Measurements from ENCODE around the gene CYP2F1. TPM values are rescaled to one million over a fixed set of nuclear protein-coding genes. Genes with fewer than 3 reads are reported as not detected.

CYP2F1 gene, protein sequence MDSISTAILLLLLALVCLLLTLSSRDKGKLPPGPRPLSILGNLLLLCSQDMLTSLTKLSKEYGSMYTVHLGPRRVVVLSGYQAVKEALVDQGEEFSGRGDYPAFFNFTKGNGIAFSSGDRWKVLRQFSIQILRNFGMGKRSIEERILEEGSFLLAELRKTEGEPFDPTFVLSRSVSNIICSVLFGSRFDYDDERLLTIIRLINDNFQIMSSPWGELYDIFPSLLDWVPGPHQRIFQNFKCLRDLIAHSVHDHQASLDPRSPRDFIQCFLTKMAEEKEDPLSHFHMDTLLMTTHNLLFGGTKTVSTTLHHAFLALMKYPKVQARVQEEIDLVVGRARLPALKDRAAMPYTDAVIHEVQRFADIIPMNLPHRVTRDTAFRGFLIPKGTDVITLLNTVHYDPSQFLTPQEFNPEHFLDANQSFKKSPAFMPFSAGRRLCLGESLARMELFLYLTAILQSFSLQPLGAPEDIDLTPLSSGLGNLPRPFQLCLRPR
- not detected for polyA plus RNA-seq (2012; ENCODE audit: insufficient read depth, insufficient read length, low read depth)

DNA sequence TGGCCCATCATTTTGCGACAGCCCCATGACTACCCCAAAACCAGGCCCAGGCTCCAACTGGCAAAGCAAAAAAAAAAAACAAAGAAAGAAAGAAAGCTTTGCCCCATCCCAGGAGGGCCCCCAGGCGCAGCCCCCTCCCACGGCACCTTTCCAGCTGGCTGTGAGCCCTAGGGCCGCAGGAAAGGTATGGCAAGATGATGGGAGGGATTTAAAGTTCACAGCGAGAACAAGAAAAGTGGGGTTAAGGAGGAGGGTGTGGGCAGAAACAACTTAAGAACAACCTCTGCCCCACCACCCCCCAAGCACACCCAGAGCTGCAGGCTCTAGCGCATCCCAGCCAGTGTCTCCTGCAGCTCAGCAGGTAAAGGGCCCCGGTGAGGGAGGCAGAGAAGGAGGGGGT, at the start of gene CYP2F1:
CYP2F1 (plus strand) TSS at position 301 of the 400 bp plus-strand sequence. CDS start 1,757 bp downstream, outside the sequence.
- Histone ChIP-seq H3K4me1 (no peaks in the 10 kb centered on the region), H3K36me3 (no peaks in the 10 kb centered on the region), H3K27me3 (no peaks in the 10 kb centered on the region; the same call in 1 of the 2 replicates), H3K9me3 (no peaks in the 10 kb centered on the region), H3K4me3 (ENCODE audit: low read depth, low read length) (no peak within 1 kb of the TSS)
- TF ChIP-seq, protein P1, sequence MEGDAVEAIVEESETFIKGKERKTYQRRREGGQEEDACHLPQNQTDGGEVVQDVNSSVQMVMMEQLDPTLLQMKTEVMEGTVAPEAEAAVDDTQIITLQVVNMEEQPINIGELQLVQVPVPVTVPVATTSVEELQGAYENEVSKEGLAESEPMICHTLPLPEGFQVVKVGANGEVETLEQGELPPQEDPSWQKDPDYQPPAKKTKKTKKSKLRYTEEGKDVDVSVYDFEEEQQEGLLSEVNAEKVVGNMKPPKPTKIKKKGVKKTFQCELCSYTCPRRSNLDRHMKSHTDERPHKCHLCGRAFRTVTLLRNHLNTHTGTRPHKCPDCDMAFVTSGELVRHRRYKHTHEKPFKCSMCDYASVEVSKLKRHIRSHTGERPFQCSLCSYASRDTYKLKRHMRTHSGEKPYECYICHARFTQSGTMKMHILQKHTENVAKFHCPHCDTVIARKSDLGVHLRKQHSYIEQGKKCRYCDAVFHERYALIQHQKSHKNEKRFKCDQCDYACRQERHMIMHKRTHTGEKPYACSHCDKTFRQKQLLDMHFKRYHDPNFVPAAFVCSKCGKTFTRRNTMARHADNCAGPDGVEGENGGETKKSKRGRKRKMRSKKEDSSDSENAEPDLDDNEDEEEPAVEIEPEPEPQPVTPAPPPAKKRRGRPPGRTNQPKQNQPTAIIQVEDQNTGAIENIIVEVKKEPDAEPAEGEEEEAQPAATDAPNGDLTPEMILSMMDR (IDR thresholded peaks at IDR 0.05; ENCODE audit: low read depth, low read length) = no peak
- no peak for DNase-seq

DNA sequence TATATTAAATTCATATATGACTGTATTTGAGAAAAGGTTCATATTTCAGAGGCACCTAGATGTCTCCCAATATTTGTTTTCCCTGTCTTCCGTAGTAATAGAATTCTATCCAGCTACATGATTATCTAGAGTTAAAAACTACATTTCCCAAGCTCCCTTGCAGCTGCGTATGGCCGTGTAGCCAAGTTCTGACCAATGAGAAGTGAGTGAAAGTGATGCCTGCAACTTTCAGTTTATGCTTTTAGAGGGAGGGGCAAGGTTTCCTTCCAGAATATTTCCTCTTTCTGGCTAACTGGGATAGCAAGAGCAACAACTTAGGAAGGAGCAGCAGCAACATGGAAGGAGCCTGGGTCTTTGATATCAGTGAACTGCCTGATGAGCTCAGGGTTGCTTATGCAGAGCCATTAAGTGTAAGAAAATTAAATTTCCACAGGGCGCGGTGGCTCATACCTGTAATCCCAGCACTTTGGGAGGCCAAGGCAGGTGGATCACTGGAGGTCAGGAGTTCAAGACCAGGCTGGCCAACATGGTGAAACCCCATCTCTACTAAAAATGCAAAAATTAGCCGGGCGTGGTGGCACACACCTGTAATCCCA, 49.2 kb upstream of the CYP2F1 start:
- no peak for DNase-seq
- Histone ChIP-seq H3K4me1 (no peaks in the 10 kb centered on the region), H3K27me3 (peaks cover 12% of the 10 kb centered on the region), H3K36me3 (no peaks in the 10 kb centered on the region), H3K4me3 (ENCODE audit: low read depth, low read length) (no peak overlapping the region), H3K9me3 (no peaks in the 10 kb centered on the region)
- TF ChIP-seq, protein P1 (IDR thresholded peaks at IDR 0.05; ENCODE audit: low read depth, low read length) = no peak

DNA sequence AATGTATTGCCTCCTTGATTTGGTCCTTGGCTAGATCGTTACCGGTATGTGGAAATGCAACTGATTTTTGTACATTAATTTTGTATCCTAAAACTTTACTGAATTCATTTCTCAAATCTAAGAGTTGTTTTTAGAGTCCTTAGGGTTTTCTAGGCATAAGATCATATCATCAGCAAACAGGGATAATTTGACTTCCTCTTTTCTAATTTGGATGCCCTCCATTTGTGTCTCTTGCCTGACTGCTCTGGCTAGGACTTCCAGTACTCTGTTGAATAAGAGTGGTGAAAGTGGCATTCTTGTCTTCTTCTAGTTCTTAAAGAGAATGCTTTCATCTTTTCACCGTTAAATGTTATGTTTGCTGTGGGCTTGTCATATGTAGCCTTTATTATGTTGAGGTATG, 37.9 kb upstream of the CYP2F1 start:
- H3K36me3 ChIP-seq = no peaks in the 10 kb centered on the region
- TF ChIP-seq, protein P1 (IDR thresholded peaks at IDR 0.05; ENCODE audit: low read depth, low read length) = no peak
- H3K4me3 ChIP-seq (ENCODE audit: low read depth, low read length) = no peak overlapping the region
- H3K4me1 ChIP-seq = no peaks in the 10 kb centered on the region
- no peaks in the 10 kb centered on the region for H3K9me3 ChIP-seq
- no peaks in the 10 kb centered on the region for H3K27me3 ChIP-seq
- DNase-seq = no peak

DNA sequence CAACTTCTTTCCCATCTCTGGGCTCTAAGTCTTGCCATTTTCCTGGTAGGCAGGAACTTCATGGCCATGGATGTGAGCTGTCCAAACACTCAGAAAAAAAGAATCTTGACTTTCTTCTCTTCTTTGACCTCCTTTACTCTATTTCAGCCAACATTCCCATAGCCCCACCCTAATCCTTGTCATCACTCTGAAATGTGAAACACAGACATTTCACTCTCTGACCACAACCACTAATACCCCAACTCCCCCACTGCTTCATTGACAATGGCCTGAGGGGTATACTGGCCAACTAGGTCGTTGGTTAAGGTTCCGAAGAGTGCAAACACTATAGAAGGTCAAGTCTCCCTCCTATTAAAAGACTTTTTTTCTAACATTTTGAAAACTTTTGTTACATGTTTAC, 30.7 kb upstream of the CYP2F1 start:
- no peaks in the 10 kb centered on the region for H3K4me1 ChIP-seq

DNA sequence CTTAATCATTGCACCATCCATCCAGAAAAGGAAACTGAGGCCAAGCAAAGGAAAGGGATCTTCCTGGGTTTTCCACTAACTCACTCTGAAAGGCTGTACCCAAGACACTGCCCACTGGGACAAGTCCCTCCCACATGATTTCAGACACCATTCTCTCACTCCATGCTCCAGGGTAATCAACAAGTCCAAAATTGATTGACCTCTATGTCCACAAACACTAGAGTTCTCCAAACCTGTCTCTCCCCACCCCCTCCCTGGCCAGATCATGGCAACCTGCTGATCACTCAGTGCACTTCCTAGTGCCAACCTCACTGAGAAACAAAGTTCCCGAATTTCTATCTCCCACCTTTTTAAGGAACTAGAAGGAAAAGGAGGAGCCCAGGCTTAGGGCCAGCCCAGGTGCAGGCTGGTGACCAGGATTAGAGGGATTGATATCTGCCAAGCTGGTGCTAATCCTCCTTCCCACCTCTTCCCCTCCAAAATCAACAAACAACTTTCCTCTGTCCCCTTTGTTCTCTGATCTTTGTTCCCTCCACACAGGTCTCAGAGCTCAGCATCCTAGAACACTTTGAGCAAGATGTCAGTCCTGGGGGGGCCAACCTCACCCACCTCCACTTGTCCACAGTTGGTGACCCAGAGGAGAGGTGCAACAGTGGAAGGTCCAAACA, 28.4 kb upstream of the CYP2F1 start:
- Histone ChIP-seq H3K4me1 (no peaks in the 10 kb centered on the region), H3K27me3 (peaks cover 15% of the 10 kb centered on the region), H3K36me3 (no peaks in the 10 kb centered on the region), H3K4me3 (ENCODE audit: low read depth, low read length) (no peak overlapping the region), H3K9me3 (no peaks in the 10 kb centered on the region)
- no peak for DNase-seq
- TF ChIP-seq, protein P1 (IDR thresholded peaks at IDR 0.05; ENCODE audit: low read depth, low read length) = no peak

More for the DNA sequence above, 30.7 kb upstream of the CYP2F1 start:
- no peak for DNase-seq
- Histone ChIP-seq H3K36me3 (no peaks in the 10 kb centered on the region), H3K4me3 (ENCODE audit: low read depth, low read length) (no peak overlapping the region), H3K9me3 (no peaks in the 10 kb centered on the region), H3K27me3 (peaks cover 8% of the 10 kb centered on the region)
- TF ChIP-seq, protein P1 (IDR thresholded peaks at IDR 0.05; ENCODE audit: low read depth, low read length) = no peak
